Liver (tissue), 3 donors: ENCODE data around the gene F8A2.
"Not testable (repeated sequence)": the region's sequence is repeated elsewhere in the genome, so short reads cannot be mapped to it uniquely, and the experiment has no call there.

ENCODE experiments used
- EGR1 ChIP-seq, 2 donors: IDR thresholded peaks; 2 replicates each; pipeline ENCODE4 v1.6.1; 2016 to 2018; ENCODE audit warnings: antibody characterized with exemption in 2 of 2, low read depth in 2 of 2
- GABPA ChIP-seq, 2 donors: IDR thresholded peaks in 1 of 2; conservative IDR thresholded peaks in 1 of 2; 2 replicates each; pipeline ENCODE4 v1.6.1; 2016; ENCODE audit warnings: antibody characterized with exemption in 2 of 2, mild to moderate bottlenecking in 1 of 2, moderate library complexity in 1 of 2
- HNF4A ChIP-seq, 2 donors: conservative IDR thresholded peaks; 2 replicates each; pipeline ENCODE4 v1.6.1; 2016; ENCODE audit warnings: antibody characterized with exemption in 2 of 2, mild to moderate bottlenecking in 2 of 2
- SP1 ChIP-seq: IDR thresholded peaks from 2 replicates; pipeline ENCODE4 v1.6.1; 2018; ENCODE audit warnings: antibody characterized with exemption, mild to moderate bottlenecking
- TAF1 ChIP-seq: conservative IDR thresholded peaks from 2 replicates; pipeline ENCODE4 v1.6.1; 2016; ENCODE audit warnings: antibody characterized with exemption, mild to moderate bottlenecking
- YY1 ChIP-seq: IDR thresholded peaks from 2 replicates; pipeline ENCODE4 v1.6.1; 2016; ENCODE audit warnings: antibody characterized with exemption, mild to moderate bottlenecking
- TF ChIP-seq, protein P1 (sequence below): fragments of 150-350 bp; IDR thresholded peaks from 2 replicates; pipeline ENCODE4 v1.5.1; 2017; ENCODE audit warnings: improper control_type of control experiment, low read depth, low read length; ENCODE audit not compliant: missing input control
- TF ChIP-seq, protein P2 (sequence below): IDR thresholded peaks from 2 replicates; pipeline ENCODE4 v1.6.1; 2016; ENCODE audit warnings: antibody characterized with exemption, mild to moderate bottlenecking
- TF ChIP-seq, protein P3 (sequence below): IDR thresholded peaks from 2 replicates; pipeline ENCODE4 v1.6.1; 2016; ENCODE audit warnings: antibody characterized with exemption
- donor health status: healthy.
- donor health status: healthy.

DNA sequence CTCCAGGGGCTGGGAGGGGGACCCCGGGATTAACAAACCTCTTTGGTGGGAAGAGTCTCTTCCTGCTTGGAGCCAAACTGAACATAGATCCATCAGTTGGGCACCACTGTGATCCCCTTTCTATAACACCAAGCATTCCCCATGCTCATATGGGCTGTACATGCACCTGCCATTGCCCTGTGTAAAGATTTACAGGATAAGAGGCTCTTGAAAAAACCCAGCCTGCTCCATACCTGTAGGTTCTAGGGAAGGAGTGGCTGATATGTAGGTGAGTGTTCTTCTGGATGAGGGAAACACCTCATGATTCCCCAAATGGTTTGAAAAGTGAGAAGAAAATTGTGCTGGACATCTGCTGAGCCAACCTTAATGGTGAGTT, 46.6 kb upstream of the F8A2 start:
- not testable (repeated sequence) for TF ChIP-seq YY1; GABPA (IDR thresholded peaks at IDR 0.05 in 1 of 2, conservative IDR thresholded peaks at IDR 0.05 in 1 of 2); SP1; TAF1; HNF4A (conservative IDR thresholded peaks at IDR 0.05); EGR1 (IDR thresholded peaks at IDR 0.05; ENCODE audit: low read depth in 2 of 2)
- TF ChIP-seq, protein P1, sequence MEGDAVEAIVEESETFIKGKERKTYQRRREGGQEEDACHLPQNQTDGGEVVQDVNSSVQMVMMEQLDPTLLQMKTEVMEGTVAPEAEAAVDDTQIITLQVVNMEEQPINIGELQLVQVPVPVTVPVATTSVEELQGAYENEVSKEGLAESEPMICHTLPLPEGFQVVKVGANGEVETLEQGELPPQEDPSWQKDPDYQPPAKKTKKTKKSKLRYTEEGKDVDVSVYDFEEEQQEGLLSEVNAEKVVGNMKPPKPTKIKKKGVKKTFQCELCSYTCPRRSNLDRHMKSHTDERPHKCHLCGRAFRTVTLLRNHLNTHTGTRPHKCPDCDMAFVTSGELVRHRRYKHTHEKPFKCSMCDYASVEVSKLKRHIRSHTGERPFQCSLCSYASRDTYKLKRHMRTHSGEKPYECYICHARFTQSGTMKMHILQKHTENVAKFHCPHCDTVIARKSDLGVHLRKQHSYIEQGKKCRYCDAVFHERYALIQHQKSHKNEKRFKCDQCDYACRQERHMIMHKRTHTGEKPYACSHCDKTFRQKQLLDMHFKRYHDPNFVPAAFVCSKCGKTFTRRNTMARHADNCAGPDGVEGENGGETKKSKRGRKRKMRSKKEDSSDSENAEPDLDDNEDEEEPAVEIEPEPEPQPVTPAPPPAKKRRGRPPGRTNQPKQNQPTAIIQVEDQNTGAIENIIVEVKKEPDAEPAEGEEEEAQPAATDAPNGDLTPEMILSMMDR = not testable (repeated sequence)
- TF ChIP-seq, protein P2, sequence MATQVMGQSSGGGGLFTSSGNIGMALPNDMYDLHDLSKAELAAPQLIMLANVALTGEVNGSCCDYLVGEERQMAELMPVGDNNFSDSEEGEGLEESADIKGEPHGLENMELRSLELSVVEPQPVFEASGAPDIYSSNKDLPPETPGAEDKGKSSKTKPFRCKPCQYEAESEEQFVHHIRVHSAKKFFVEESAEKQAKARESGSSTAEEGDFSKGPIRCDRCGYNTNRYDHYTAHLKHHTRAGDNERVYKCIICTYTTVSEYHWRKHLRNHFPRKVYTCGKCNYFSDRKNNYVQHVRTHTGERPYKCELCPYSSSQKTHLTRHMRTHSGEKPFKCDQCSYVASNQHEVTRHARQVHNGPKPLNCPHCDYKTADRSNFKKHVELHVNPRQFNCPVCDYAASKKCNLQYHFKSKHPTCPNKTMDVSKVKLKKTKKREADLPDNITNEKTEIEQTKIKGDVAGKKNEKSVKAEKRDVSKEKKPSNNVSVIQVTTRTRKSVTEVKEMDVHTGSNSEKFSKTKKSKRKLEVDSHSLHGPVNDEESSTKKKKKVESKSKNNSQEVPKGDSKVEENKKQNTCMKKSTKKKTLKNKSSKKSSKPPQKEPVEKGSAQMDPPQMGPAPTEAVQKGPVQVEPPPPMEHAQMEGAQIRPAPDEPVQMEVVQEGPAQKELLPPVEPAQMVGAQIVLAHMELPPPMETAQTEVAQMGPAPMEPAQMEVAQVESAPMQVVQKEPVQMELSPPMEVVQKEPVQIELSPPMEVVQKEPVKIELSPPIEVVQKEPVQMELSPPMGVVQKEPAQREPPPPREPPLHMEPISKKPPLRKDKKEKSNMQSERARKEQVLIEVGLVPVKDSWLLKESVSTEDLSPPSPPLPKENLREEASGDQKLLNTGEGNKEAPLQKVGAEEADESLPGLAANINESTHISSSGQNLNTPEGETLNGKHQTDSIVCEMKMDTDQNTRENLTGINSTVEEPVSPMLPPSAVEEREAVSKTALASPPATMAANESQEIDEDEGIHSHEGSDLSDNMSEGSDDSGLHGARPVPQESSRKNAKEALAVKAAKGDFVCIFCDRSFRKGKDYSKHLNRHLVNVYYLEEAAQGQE = not testable (repeated sequence)
- TF ChIP-seq, protein P3, sequence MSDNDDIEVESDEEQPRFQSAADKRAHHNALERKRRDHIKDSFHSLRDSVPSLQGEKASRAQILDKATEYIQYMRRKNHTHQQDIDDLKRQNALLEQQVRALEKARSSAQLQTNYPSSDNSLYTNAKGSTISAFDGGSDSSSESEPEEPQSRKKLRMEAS = not testable (repeated sequence)
